Esophagus squamous epithelium (tissue), 5 donors: ENCODE results near the gene RAB10. TPM values are rescaled to one million over a fixed set of nuclear protein-coding genes. Genes with fewer than 3 reads are reported as not detected.

Experiments used
- DNase-seq: peaks from one replicate; lab custom pipeline; 2025; lab: John Stamatoyannopoulos, UW
- H3K27ac ChIP-seq, 4 donors: fragments of 200-600 bp; sonication (generic); one replicate each; pipeline ENCODE4 v1.5.1; 2016 to 2019; ENCODE audit warnings: mild to moderate bottlenecking in 1 of 4
- H3K27me3 ChIP-seq, 4 donors: fragments of 200-600 bp; sonication (generic); 1 replicate in 3 of 4; 2 replicates in 1 of 4; pipeline versions ENCODE4 v1.5.1 to v1.6.0; 2017 to 2021; ENCODE audit warnings: antibody characterized with exemption in 1 of 4
- H3K36me3 ChIP-seq, 3 donors: fragments of 200-600 bp; sonication (generic); one replicate each; pipeline ENCODE4 v1.5.1; 2016 to 2019
- H3K4me1 ChIP-seq, 3 donors: fragments of 200-600 bp; sonication (generic); one replicate each; pipeline ENCODE4 v1.5.1; 2017 to 2019
- H3K4me3 ChIP-seq, 4 donors: fragments of 200-600 bp; sonication (generic); 1 replicate in 3 of 4; 2 replicates in 1 of 4; pipeline ENCODE4 v1.5.1; 2016 to 2019; ENCODE audit warnings: mild to moderate bottlenecking in 2 of 4, moderate library complexity in 1 of 4
- H3K9me3 ChIP-seq, 3 donors: fragments of 200-600 bp; sonication (generic); one replicate each; pipeline ENCODE4 v1.5.1; 2016 to 2019
- POLR2A ChIP-seq, 4 donors: fragments of 450-650 bp; IDR thresholded peaks; one replicate each; pipeline ENCODE4 v1.6.1; 2017; ENCODE audit warnings: antibody characterized with exemption in 4 of 4, mild to moderate bottlenecking in 4 of 4, moderate library complexity in 3 of 4
- WGBS, 2 donors: methylation state at CpG; one replicate each; pipeline ENCODE4 v1.1.5; 2018; 5-methylcytosine and 5-hydroxymethylcytosine counted together
- intact Hi-C: fragments of 100-400 bp; cut with DNase I; formaldehyde crosslinking; loops from one replicate; pipeline ENCODE4 v1.15.0; 2022
- total RNA-seq, 4 donors: library from RNA; depleted of rRNA; stranded (reverse); fragments of >200 nt; gene quantifications; one replicate each; pipeline ENCODE4 v1.1.0, GENCODE V29; 2016
- TF ChIP-seq, protein P1 (sequence below), 6 experiments: fragments of 450-650 bp in 4 of 6; fragments of 200-600 bp in 2 of 6; sonication (generic) in 2 of 6; IDR thresholded peaks; one replicate each; pipeline ENCODE4 v1.5.1; 2016 to 2019; ENCODE audit warnings: antibody characterized with exemption in 6 of 6, mild to moderate bottlenecking in 4 of 6, moderate library complexity in 4 of 6
- donor health status: DM: yes; HTN: yes; CAD: no.

RAB10 gene
- total RNA-seq, 4 donors from 2014 or later = 214 to 388 (median 335) TPM

DNA sequence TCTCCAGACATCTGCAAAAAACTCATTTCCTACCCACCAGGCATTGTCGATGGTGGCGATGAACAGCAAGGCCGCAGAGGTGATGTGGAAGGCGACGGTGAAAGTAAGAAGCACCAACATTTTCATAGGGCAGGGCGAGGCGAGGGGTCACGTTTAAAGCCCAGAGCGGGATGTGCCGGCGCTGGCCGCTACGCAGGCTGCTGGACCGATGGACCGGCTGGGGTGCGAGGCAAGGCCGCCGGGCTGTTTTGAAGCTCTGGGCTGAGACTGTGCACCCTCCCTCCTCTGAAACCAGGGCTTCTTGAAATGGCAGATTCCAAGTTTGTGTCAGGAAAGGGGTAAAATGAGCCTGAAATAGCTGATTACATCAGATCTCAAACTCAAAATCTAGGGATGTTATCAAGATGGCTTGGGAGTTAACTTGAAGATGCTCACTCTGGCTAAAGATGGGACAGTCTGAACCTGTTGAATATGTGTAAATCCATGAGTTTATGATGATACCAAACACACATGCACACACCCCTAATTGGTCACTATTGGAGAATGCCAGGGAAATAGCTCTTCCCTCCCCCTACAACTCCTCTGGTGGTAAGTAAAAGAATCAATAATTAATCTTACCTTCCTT lies 107.4 kb downstream of the RAB10 start:
- no peaks in the 10 kb centered on the region for H3K9me3 ChIP-seq
- H3K27me3 ChIP-seq = no peaks in the 10 kb centered on the region
- H3K27ac ChIP-seq = no peak overlapping the region
- peaks cover 4 to 16% (median 4%) of the 10 kb centered on the region in 3 donors for H3K4me1 ChIP-seq
- peaks cover 0 to 15% (median 0%) of the 10 kb centered on the region in 3 donors for H3K36me3 ChIP-seq
- TF ChIP-seq POLR2A (IDR thresholded peaks at IDR 0.05) = no peak
- TF ChIP-seq, protein P1, sequence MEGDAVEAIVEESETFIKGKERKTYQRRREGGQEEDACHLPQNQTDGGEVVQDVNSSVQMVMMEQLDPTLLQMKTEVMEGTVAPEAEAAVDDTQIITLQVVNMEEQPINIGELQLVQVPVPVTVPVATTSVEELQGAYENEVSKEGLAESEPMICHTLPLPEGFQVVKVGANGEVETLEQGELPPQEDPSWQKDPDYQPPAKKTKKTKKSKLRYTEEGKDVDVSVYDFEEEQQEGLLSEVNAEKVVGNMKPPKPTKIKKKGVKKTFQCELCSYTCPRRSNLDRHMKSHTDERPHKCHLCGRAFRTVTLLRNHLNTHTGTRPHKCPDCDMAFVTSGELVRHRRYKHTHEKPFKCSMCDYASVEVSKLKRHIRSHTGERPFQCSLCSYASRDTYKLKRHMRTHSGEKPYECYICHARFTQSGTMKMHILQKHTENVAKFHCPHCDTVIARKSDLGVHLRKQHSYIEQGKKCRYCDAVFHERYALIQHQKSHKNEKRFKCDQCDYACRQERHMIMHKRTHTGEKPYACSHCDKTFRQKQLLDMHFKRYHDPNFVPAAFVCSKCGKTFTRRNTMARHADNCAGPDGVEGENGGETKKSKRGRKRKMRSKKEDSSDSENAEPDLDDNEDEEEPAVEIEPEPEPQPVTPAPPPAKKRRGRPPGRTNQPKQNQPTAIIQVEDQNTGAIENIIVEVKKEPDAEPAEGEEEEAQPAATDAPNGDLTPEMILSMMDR (IDR thresholded peaks at IDR 0.05) = no peak
- H3K4me3 ChIP-seq = no peak overlapping the region
- intact Hi-C loops = loop anchor here (10.0 kb wide), 1 partner anchor 186 kb away; no protein-coding TSS in a partner anchor
- 91 to 94% methylated on average over 18 of the region's 18 CpGs for WGBS, 2 donors
- no peak for DNase-seq

DNA sequence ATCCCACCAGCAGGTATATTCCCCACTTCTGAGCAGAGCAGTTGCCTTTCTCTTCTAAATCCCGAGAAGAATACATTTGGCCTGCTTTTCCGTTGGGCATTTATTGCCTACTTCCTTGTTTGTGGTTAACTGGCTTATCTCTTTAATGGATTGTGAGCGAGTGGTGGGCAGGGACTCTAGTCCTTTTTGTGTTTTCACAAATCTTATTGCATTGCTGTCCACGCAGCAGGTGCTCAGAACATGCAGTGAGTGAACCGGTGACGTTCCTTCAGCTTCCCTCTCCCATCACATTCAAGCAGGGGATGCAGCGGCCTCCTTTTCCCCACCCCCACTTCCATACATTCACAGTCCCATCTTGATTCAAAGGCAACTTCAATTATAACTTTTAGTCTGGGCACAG lies 110.1 kb downstream of the RAB10 start:
- intact Hi-C loops = loop anchor here (10.0 kb wide), 1 partner anchor 189 kb away; no protein-coding TSS in a partner anchor
- H3K4me3 ChIP-seq = no peak overlapping the region
- no peaks in the 10 kb centered on the region for H3K36me3 ChIP-seq
- H3K9me3 ChIP-seq = no peaks in the 10 kb centered on the region
- TF ChIP-seq, protein P1 (IDR thresholded peaks at IDR 0.05) = no peak
- TF ChIP-seq POLR2A (IDR thresholded peaks at IDR 0.05) = no peak
- H3K27me3 ChIP-seq = no peaks in the 10 kb centered on the region
- H3K27ac ChIP-seq = no peak overlapping the region
- no peak for DNase-seq
- peaks cover 4 to 16% (median 4%) of the 10 kb centered on the region in 3 donors for H3K4me1 ChIP-seq
- 54 to 65% methylated on average over 7 of the region's 7 CpGs for WGBS, 2 donors

DNA sequence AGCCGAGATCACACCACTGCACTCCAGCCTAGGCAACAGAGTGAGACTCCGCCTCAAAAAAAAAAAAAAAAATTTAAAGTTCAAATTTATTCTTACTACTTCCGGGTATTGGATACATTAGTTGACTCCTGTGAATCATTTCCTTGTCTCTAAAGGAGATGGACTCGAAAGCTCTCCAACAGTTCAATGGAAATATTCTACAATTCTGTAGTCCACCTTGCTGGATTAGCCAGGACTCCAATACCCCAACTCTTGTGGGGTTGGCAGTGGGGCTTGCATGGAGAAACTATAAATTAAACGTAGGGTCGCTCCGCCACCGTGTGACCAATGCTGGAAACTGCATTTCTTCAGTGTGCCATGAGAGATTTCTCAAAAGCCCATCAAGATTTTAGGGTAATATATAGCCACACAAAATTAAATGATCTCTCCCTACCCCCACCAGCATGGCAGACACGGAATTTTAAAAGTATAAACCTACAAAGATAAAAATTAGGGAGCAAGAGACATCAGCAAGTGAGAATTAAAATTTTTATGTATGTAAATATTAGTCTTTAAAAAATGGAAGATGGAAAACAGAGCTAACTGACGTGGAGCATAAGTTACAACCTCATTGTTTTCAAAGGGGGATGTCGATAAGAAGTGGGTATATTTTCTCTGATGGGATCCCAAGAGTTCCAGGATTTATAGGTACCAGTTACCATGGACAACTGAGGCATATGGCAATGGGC lies 111.2 kb downstream of the RAB10 start:
- TF ChIP-seq POLR2A (IDR thresholded peaks at IDR 0.05) = no peak
- TF ChIP-seq, protein P1 (IDR thresholded peaks at IDR 0.05) = peak; percentile 69 to 80 (median 78)
- H3K27me3 ChIP-seq = peaks cover 0 to 6% (median 0%) of the 10 kb centered on the region in 4 donors
- H3K4me3 ChIP-seq = peak overlapping the region in 1 of 4 donors; percentile 36
- H3K9me3 ChIP-seq = no peaks in the 10 kb centered on the region
- DNase-seq = no peak
- intact Hi-C loops = loop anchor here (5.0 to 10.0 kb wide), 2 partner anchors 158 to 190 kb away; no protein-coding TSS in a partner anchor
- H3K36me3 ChIP-seq = no peaks in the 10 kb centered on the region
- WGBS, 2 donors = 15 to 17% methylated on average over 11 of the region's 11 CpGs
- H3K27ac ChIP-seq = no peak overlapping the region
- H3K4me1 ChIP-seq = peaks cover 4 to 16% (median 4%) of the 10 kb centered on the region in 3 donors

DNA sequence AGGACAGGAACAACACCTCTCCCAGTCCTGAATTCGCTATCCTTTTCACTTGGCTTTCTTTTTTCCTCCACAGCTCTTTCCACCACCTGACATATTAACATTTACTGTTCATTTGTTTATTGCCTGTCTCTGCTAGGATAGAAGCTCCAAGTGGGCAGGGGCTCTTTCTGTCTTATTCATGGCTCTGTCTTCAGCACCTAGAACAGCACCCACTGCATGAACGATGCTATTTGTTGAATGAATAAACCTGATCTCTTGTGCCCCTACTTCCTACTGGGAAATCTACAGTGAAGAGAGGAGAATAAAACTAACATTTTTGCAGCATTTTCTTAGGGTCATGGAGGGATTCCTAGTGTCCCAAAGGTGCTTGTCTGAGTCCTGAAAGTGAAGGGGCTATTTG lies 114.6 kb downstream of the RAB10 start:
- WGBS, 2 donors = 38 to 43% methylated on average over 2 of the region's 2 CpGs
- Histone ChIP-seq H3K4me1 (peaks cover 4 to 16% (median 4%) of the 10 kb centered on the region in 3 donors), H3K36me3 (no peaks in the 10 kb centered on the region), H3K4me3 (no peak overlapping the region), H3K27me3 (peaks cover 0 to 16% (median 0%) of the 10 kb centered on the region in 4 donors), H3K9me3 (no peaks in the 10 kb centered on the region), H3K27ac (no peak overlapping the region)
- intact Hi-C loops = loop anchor here (5.0 to 10.0 kb wide), 2 partner anchors 161 to 194 kb away; no protein-coding TSS in a partner anchor
- TF ChIP-seq, protein P1 (IDR thresholded peaks at IDR 0.05) = no peak
- no peak for TF ChIP-seq POLR2A (IDR thresholded peaks at IDR 0.05)
- no peak for DNase-seq

DNA sequence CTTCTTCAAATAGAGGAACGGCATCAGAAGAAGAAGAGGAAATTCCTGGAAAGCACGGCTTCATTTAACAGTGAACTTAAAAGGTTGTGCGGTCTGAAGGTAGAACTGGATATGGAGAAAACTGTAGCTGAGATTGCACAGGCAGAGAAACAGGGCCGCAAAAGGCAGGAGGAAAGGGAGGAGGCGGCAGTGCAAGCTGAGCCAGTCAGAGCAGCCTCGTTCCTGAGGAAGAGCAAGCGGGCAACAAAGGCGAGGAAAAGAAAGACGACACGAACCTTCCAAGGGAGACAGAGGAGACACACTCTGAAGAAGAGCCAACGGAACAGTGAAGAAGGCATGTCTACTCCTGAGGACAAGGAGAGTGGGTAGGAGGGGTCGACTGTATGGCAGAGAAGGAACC lies 116.4 kb downstream of the RAB10 start:
- H3K36me3 ChIP-seq = no peaks in the 10 kb centered on the region
- 76% methylated on average over 12 of the region's 12 CpGs for WGBS, 2 donors
- peaks cover 0 to under 1% (median 0%) of the 10 kb centered on the region in 3 donors for H3K4me1 ChIP-seq
- TF ChIP-seq, protein P1 (IDR thresholded peaks at IDR 0.05) = no peak
- no peak for TF ChIP-seq POLR2A (IDR thresholded peaks at IDR 0.05)
- H3K27me3 ChIP-seq = peaks cover 0 to 16% (median 0%) of the 10 kb centered on the region in 4 donors
- intact Hi-C loops = no loop called here
- H3K27ac ChIP-seq = no peak overlapping the region
- no peak for DNase-seq
- peaks cover 0 to 7% (median 0%) of the 10 kb centered on the region in 3 donors for H3K9me3 ChIP-seq
- H3K4me3 ChIP-seq = no peak overlapping the region
